GM21737 (cell line): ENCODE data around the gene ZBTB26.
A peak's percentile ranks its signal among the peaks of the same experiment; 100 is the strongest.
"Not testable (repeated sequence)": the region's sequence is repeated elsewhere in the genome, so short reads cannot be mapped to it uniquely, and the experiment has no call there.

Experiments used
- ATAC-seq: cut with Tn5 transposase; IDR thresholded peaks from one replicate; pipeline ENCODE4 v1.9.1; 2021; ENCODE audit warnings: mild to moderate bottlenecking, moderate library complexity; ENCODE audit not compliant: unreplicated experiment

Gene ZBTB26

DNA sequence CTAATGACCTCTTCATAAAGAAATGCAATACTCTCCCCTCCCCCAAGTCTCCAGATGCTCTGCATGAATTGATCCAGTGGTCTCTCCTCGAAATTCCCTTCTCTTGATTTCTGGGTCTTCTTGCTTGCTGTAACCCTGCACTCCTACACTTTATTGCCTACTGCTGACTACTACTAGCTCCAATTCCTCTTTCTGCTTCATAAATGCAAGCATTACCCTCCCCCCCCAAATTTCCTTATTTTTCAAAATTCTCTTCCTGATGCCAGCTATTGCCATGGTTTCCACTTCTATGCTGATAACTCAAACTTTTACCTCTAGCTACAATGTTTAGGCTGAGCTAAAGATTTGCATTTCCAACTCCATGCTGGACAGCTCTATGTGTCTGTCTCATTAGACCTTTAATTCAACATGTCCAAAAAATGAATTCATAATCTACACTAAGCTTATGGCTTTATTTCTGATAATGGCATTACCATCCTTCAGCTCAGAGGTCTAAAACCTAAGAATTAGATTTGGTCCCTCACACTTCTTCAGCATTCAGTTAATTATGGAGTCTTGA lies 1.4 kb downstream of the ZBTB26 start:
- ATAC-seq, result no peak

DNA sequence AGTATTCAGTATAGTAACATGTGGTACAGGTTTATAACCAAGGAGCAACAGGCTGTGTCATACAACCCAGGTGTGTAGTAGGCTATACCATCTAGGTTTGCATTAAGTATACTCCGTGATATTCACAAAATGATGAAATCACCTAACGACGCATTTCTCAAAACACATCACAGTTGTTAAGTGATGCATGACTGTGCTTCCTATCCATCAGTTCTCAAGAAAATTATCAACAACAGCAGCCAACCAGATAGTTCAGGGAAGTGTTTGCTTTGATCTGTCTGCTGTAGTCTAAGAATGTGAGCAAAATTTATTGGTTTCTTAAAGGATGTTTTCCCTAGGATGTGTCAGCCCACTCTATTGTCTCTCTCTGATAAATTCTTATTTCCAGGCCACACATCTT lies 7.4 kb downstream of the ZBTB26 start:
- ATAC-seq, result no peak

DNA sequence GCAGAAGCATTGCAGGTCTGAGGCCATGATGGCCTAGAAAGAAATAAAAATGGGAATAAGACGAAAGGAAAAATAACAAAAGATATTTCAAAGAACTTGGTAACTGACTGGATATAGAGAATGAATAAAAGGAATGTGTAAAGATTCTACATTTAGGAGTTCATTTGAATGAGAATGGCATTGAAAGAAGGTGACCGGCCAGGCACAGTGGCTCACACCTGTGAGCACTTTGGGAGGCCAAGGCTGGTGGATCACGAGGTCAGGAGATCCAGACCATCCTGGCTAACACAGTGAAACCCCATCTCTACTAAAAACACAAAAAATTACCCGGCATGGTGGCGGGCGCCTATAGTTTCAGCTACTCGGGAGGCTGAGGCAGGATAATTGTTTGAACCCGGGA lies 8.6 kb downstream of the ZBTB26 start:
- no peak for ATAC-seq

DNA sequence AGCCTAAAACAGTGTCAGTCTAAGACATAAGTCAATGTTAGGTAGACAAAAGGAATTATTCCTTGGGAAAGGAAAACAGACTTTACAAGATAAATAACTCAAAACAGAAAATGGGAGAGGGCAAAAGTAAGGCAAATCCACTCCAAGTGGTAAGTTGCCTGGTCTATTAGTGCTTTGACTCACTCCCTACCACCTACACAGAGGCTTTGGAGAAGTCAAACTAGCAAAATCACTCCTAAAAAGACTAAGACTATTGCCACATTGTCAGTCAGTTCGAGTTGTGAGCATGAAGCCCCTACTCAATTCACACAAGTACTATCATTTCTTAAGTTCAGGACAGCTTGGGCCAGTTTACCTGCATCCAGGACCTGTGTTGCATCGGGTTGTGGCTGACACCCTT lies 13.0 kb downstream of the ZBTB26 start:
- no peak for ATAC-seq

DNA sequence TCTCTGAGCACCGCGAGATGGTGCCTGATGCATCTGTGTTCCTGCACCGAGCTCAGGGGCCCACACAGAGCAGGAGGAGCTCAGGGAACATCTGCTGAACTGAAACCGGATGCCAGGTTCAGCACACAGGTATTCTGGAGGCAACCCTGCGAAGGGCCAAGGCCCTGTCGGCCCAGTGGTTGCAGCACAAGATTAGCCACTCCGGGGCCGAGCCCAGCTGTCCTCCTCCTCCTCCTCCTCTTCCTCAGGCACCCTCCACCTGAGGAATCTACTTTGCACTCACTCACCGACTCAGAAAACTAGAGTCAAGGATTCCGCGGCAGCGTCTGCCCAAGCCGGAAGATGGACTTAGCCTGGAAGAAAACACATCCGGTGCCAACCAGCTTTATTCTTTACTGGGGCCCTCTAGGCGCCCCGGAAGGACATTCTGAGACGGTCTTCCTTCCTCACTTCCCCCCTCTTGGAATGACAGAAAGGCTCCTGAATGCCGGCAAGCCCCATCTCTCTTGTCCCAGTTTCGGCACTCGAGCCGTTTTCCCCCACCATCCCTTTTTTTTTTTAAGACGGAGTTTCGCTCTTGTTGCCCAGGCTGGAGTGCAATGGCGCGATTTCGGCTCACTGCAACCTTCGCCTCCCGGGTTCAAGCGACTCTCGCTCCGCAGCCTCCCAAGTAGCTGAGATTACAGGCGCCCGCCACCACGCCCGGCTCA lies 18.2 kb downstream of the ZBTB26 start, which contains the start of gene ZBTB6:
ZBTB6 (minus strand) TSS at position 360 of the 710 bp plus-strand sequence. CDS start 1,251 bp downstream, outside the sequence.
- ATAC-seq, result peak; percentile 94

DNA sequence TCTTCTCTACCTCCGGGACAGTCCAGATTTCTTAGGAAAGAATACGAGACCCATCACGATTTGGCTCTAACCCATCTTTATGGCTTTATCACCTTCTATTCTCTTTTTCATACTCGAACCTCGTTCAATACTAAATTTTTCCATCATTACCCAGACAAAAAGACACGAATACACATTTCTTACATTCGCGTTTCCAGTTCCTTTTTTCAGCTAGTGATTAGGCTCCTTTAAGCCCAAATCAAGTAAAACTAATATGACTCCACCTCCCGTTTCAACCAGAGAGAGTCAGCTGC lies 18.7 kb downstream of the ZBTB26 start:
- no peak for ATAC-seq

DNA sequence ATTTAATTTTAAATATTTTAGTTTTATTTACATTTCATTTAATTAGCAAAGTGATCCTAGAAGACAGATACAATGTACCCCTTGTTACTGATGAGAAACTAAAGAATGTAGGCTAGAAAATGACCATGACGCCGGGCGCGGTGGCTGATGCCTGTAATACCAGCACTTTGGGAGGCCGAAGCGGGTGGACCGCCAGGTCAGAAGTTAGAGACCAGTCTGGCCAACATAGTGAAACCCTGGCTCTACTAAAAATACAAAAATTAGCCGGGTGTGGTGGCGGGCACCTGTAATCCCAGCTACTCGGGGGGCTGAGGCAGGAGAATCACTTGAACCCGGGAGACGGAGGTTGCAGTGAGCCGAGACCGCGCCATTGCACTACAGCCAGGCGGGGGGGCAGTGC lies 25.2 kb downstream of the ZBTB26 start:
- ATAC-seq, result not testable (repeated sequence)

DNA sequence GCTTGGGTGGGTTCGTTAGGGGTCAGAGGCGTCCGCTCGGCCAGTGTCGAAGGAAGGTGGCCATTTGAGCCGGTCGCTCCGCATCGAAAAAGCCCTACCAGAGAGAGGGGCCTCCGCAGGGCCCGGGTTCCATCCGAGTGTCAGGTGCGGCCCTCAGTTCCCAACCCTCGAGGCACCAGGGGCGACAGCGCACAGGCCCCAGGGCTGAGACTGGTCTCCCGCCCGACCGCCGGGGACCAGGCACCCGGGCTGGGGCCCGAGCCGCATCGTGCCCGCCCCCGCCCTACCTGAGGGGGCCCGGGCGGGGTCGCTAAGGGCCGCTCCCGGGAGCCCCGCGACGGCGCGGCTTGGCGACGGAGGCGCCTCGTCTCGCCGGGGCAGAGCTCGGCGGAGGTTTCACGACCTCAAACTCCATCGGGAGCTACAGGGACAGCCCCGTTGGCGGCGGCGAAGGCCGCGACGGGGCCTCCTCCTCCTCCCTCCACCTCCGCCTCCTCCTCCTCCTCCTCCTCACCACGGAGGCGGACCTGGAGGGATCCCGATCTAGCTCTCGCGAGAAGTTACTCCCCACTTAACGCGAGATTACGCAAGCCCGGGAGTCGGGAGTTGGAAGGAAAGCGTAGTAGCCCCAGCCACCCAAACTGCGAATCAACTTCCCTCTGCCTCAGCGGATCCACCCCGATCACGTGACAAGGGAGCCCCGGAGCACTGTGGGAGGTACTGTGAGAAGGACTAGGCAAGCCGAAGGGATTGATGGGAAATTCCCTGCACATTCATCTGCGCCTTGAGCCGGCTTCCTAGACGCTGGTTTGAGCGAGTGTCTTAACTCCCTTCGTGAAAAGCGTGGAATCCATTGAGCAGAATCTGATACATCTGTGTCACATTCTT lies 26.2 kb downstream of the ZBTB26 start, which contains the start of gene RC3H2:
RC3H2 (minus strand) TSS at position 537 of the 888 bp plus-strand sequence. CDS start 7,850 bp downstream, outside the sequence.
- peak; percentile 84 for ATAC-seq

DNA sequence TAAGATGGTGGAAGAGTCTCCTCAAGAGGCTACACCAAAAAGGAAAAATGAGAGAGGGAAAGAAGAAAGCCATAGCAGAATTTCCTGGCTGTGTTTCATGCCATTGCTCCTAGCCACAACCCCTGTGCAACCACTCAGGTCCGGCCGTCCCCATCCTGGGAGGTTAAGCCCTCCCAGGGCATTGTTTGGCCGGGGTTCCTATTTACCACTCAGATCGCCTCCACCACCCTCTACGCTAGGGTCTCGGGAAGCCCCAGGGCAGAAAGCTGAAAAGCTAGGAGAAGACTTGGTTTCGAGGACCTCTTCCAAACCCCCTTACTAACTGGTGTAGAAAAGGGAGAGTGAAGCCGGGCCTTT lies 26.9 kb downstream of the ZBTB26 start:
- ATAC-seq, result peak; percentile 26

DNA sequence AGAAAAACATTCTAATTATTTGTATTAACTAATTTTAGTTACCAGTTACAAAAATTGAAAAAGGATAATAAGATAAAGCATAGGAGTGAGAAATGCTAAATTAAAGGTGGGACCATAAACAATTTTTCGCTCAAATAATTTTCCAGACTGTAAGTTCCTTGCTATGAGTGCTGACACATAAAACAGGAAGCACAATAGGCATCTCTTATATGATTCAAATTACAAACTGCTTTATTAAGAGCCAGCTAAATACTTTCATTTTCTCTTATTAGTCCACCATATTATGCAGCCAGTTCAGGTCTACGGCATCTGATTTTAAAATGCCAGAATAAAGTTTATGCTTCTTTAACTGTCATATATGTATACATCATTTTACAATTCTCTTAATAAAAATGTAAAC lies 30.5 kb downstream of the ZBTB26 start:
- no peak for ATAC-seq

DNA sequence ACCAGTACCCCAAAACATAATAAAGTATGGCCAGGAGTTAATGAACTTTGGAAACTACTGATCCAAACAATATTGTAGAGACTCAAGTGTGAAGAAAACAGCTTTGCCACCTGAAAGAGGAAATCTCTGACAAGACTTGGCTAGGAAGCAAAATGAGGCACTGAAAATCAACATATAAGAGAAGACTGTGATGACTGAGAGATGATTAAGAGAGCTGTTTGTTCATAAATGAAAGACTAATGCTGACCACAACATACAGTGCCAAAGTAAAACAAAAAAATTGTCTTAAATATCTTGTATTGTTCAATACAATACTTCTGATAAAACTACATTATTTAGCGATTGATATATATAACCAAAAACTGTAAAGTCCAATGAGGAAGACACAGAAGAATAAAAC lies 33.3 kb downstream of the ZBTB26 start:
- ATAC-seq, result no peak

DNA sequence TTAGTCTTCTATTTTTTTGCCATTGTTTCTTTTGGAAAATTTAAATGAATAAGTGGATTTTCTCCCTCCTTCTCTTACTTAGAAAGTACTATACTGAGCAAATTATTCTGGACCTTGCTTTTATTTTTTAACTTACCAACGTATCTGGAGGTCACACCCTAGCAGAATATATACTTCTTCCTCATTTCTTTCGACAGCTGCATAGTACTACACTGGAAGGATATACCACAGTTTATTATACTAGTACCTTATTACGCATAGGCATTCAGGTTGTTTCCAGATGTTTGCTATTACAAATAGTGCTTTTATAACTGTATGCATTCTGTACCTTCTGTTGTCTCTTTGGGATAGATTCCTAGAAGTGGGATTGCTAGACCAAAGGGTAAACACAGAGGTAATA lies 42.8 kb downstream of the ZBTB26 start:
- ATAC-seq, result no peak

DNA sequence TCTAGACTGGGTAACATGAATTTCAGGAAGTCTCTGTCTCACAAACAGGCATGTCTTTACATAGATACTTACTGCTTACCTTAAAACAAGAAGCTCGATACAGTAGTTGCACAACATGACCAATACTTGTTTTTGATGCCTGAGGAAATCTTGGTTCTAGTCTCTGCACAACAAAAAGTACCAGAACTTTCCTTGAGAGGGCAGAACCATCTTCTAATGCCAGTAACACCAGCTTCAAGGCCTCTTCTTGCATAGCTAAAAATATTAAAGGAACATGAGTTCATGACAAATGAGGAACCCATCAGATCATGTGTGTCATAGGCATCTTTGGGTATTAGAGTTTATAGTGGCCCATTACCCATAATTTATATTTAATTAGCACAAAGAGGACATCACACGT lies 48.2 kb downstream of the ZBTB26 start:
- no peak for ATAC-seq

DNA sequence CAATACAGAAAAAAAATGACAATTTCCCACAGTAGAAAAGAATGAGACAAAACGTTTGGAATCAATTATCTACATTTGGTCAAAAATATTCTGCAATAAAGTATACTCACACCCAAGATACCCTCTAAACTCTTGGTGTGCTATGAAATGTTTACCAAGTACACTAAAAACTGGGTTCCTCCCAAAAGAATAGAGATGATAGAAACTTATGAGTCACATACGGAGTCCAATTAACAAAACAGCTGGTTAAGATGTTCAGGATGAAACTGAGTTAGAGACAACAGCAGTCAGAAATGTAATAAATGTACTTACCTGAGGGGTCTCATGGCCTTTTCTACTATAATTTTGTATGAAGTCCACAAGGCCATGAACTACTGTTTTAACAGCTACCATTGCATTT lies 51.9 kb downstream of the ZBTB26 start:
- ATAC-seq, result no peak

DNA sequence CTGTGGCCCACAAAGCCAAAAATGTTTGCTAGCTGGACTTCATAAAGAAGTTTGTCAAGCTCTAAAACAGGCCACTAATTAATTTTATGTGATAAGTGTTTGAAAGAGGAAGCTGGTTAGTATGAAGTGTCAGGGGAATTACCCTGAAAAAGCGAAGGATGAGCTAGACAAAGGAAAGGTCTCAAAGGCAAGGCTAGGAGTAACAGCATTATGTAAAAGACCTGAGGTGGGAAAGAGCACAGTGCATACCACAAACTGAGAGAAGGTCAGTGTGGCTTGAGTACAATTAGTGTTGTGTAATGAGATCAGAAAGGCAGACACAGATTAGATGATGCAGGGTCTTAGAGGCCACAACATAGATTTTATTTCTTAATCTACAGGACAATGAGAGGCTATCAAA lies 55.8 kb downstream of the ZBTB26 start:
- ATAC-seq, result no peak

DNA sequence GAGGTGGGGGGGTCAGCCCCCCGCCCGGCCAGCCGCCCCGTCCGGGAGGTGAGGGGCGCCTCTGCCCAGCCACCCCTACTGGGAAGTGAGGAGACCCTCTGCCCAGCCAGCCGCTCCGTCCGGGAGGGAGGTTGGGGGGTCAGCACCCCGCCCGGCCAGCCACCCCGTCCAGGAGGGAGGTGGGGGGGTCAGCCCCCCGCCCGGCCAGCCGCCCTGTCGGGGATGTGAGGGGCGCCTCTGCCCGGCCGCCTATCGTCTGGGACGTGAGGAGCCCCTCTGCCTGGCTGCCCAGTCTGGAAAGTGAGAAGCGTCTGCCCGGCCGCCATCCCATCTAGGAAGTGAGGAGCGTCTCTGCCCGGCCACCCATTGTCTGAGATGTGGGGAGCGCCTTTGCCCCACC lies 64.0 kb downstream of the ZBTB26 start:
- ATAC-seq, result not testable (repeated sequence)

DNA sequence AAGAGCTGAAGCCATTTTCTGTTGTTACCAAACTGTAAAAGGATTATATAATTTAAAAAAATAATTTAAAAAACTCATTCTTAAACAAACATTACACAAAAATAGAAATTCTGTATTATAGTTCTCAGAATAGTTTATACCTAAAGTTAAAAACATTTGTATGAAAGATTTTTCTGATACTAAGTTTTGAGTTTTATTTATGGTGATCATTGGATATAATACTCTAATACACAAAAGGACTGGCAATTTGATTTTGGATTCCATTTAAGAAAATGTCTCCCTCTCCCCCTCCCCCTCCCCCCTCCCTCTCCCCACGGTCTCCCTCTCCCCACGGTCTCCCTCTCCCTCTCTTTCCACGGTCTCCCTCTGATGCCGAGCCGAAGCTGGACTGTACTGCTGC lies 65.2 kb downstream of the ZBTB26 start:
- no peak for ATAC-seq
